Stimulated activated CD4-positive, alpha-beta T cell treated with anti-CD3 and anti-CD28 coated beads, Interleukin-15, amount 100 ng/mL, for 48 hours (primary cell): ENCODE data around the gene ALX3.
A peak's percentile ranks its signal among the peaks of the same experiment; 100 is the strongest.
"Not testable (repeated sequence)": the region's sequence is repeated elsewhere in the genome, so short reads cannot be mapped to it uniquely, and the experiment has no call there.

Experiments used
- DNase-seq, 2 donors: peaks; one replicate each; pipeline ENCODE4 v3.0.0-alpha.2; 2020; ENCODE audit warnings: low read depth in 2 of 2

ALX3 gene

GRCh38 chr1:110047463-110047862 lies 23.0 kb downstream of the ALX3 start:
- no peak for DNase-seq

- DNase-seq: no peak
Observed at GRCh38 chr1:110043016-110043415, 27.5 kb downstream of the ALX3 start.

GRCh38 chr1:110040548-110040947 lies 29.9 kb downstream of the ALX3 start:
- peak; percentile 10 to 36 for DNase-seq

DNA sequence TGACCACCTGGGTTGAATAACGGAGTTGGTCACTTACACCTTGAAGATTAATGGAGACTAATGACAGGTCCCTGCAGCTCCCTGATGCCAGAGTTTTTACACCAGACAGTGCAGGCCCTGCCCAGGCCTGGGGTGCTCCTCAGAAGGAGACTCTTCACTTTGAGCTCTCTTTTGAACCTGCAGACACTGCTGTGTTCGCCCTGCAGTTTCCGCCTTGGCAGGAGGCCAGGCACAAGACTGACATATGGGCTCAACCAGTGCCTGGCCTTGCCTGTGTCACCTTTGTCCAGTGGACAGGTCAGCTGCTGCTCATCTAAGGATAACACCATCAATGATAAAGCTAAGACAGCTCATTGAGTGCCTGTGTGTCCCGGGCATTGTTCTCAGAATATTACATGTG lies 30.8 kb downstream of the ALX3 start:
- no peak for DNase-seq

DNA sequence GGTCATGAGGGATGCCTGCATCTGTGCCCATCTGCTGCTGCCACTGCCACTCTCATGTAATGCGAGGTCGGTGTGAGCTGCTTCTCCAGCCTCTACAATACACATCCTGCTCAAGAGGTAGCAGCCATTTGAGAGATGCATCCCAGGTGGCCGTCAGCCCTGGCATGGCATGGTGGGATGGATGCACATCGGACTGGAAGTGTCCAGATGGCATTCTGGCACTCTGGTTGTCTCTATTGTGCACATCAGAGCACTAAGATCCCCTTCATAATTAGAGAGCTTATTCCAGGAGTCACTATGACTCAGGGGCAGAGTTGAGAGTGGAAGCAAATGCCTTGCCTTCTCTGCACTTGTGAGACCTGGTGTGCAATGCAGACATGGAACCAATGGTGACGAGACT lies 32.2 kb downstream of the ALX3 start:
- no peak for DNase-seq

DNA sequence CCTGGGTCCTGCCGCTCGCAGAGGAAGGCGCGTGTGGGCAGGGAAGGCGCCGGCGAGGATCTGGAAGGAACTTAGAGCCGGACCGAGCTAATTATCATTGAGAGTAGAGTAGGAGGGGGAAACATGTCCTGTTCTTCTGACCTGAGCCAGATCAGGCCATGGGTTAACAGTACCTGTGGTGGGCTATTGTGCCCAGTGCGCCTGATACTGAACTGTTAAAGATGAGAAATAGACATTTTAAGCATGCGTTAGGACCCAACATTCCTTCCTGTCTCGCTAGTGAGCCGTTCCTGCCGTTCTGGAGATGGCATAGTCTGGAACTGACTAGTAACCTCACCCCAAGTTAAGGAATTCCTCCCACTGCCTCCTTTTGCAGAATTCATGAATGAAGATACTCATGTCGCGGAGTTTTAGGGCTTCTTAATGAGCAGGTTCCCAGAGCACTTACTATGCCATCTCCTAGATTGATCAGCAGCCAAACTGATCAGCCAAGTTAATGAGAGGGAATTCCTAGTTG lies 35.2 kb downstream of the ALX3 start:
- no peak for DNase-seq

DNA sequence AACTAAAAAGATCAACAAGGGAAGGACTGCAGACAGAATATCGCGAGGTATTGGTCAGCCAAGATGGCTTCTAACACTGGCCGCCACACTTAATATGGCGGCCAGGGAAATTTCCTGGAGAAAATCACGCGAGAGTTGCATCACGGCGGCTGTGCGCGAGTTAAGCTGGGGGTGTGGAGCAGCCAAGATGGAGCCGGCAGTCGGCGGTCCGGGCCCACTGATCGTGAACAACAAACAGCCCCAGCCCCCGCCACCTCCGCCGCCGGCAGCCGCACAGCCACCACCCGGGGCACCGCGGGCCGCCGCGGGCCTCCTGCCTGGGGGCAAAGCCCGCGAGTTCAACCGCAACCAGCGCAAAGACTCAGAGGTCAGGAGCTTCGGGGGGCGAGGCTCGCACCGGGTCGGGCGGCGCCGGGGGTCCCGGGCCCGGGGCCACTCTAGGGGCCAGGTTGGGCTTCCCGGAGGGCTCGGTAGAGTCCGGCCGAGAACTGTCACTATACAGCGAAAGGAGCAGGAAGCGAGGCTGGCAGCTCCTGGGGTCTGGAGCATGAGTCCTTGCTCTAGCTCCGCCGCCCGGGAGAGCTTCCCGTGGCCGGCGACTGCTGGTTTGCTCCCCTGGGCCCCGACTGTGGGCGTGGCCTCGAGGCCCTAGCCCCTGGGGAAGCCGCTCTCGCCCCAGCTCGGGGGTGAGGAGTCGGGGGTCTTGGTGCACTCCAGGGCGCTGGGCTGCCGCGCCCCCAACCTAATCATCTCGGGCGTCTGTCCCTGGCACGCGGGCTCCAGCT lies 35.8 kb downstream of the ALX3 start, which contains the start of gene STRIP1:
Gene STRIP1 (plus strand): TSS at position 174 of the 785 bp plus-strand sequence. CDS start 14 bp downstream, at position 188.
- DNase-seq: peak; percentile 83 to 89

- no peak for DNase-seq
Observed at GRCh38 chr1:110034040-110034450, 36.4 kb downstream of the ALX3 start.

DNA sequence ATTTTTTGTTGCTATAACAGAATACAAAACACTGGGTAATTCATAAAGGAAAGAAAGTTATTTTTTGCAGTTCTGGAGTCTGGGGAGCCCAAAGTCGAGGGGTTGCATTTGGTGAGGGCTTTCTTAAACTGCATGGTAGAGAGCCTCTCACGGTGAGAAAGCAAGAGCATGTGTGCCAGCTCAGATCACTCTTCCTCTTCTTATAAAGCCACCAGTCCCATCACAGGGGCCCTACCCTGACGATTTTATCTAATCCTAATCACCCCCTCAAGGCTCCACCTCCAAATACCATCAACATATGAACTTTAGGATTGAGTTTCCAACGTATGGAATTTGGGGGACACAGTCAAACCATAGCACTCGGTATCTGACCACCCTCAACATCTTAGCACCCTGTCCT lies 37.1 kb downstream of the ALX3 start:
- no peak for DNase-seq

DNA sequence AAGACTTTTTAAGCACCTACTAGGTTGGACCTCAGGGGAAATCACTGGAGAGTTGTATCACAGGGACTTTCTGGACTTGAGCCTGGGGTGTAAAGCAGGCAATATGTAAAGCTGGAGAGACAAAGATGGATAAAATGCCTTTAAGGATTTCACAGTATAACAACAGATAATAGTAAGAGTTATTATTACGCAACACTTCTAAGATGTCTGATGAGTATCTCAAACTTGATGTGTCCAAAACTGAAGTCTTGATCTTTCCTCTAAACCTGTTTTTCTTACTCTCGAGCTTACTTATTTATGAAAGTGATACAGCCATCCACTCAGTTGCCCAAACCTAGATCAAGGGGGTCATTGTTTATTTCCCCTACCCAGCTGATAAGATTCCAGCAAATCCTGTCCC lies 38.1 kb downstream of the ALX3 start:
- DNase-seq: no peak

- DNase-seq: not testable (repeated sequence)
Observed at GRCh38 chr1:110030687-110031086, 39.8 kb downstream of the ALX3 start.

DNA sequence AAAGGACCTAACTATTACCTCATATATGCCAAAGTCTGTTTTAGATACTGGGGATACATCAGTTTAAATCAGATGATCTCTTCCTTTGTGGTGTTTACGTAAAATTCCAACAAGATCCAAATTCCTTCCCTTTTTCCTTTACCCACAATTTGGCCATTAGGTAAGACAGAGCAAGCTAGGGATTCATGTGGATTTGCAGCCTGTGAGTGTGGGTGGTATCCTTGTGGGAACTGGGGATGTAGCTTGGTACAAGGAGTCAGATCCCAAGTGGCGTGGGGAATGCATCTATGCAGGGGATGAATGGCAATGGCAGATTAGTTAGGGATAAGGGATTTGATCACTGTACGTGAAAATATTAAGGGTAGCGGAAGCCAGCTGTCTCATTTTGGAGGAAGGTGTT lies 45.9 kb downstream of the ALX3 start:
- DNase-seq: no peak

DNA sequence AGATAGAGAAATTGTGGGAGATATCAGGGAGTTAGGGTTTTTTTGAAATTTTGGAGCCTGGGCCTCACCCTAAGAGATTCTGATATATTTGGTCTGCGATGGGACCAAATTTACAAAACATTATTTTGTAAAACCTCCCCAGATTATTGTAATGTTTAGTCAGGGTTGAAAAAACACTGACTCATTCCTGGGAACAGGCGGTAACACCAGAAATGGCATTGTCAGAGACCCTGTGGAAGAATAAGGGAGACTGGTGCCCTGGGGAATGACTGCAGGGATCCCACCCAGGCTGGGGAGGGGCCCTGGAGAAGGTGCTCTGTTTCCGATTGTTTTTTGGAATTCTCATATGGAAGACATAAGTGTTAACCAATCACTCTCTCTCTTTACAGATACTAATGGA lies 49.2 kb downstream of the ALX3 start:
- DNase-seq: no peak

DNA sequence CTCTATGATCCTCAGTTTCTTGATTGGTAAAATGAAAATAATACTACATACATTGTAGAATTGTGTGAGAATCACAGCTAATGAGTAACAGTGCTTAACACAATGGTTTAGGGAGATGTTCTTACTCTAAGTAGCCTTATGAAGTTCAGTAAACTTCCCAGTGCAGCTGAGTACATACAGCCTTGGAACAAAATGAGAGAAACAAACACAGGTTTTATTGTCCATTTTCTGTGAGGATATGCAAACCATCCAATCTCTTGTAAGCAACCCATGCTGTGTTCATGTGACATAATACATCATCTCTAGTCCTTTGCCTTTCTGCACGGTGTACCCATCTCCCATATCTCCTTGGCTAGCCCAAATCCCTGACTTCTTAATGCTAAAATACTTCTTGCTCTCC lies 50.7 kb downstream of the ALX3 start:
- no peak for DNase-seq

- no peak for DNase-seq
Observed at GRCh38 chr1:110018396-110018795, 52.1 kb downstream of the ALX3 start.

DNA sequence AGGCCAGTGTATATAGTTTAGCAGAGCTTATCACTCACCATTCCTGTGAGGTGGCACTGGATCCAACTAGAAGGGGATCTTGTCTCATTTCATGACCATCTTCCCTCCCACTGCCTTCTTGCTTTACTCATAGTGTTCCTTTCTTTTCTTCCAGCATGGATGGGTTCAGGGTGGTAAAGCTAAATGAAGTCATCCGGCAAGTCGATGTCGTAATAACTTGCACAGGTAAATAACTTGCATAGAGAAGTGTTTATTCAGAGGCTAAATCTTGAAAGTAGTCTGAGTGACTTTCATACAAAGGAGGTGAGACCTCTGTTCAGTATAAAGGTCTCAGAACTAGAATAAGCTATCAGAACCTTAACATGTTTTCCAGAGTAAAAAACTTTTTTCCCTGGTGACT lies 52.7 kb downstream of the ALX3 start:
- DNase-seq: no peak

GRCh38 chr1:110012100-110012780 lies 58.2 kb downstream of the ALX3 start:
- no peak for DNase-seq

DNA sequence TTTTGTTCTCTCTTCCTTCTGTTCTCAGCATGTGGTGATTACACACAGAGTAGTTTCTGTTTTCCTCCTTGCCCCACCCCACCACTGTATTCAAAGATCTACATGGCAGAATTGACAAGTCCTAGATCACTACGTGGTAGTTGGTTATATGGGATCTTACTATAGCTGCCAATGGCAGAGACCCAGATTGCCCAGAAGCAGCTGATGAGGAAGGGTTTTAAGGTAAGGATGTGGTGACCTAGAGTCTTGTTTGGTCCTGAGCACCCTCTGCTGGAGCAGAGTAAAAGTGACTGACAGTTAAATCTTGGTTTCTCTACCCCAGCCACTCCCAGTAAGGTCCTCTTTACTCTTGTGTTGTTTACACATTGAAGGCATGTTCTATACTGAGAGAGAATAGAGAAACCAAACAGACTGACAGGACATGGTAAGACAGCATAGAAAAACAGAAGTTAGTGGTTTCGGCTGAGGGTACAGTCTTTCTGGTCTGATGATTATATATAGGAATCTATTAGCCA lies 58.9 kb downstream of the ALX3 start:
- DNase-seq: no peak
